CD4-positive, alpha-beta T cell treated with Interferon gamma for 1 hour (primary cell): Measurements from ENCODE around the gene FLT1.
A peak's percentile ranks its signal among the peaks of the same experiment; 100 is the strongest.

Source experiments
- DNase-seq: peaks from one replicate; pipeline ENCODE4 v3.0.0-alpha.2; 2020

FLT1 gene

DNA sequence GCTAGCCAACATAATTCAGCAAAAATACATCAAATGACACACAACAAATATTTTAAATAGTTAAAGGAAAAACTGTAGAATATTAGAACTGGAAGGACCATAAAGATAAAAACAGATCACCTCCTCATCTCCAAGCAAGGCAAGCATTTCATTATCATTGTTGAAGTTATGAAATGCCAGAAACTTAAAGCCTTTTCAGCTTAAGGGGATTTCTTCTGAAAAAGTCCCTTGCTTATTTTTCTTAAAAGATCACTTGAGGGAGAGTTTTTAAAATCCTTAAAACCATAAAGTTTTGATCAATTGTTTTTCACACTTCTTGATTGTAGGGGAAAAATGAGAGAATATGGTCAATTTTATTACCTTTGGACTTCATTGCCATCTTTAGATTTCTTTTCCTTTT, 37.4 kb downstream of the FLT1 start:
- no peak for DNase-seq

GRCh38 chr13:28455580-28456194, 39.2 kb downstream of the FLT1 start:
- DNase-seq, result no peak

- no peak for DNase-seq
Measured at GRCh38 chr13:28452755-28453154, 42.2 kb downstream of the FLT1 start.

DNA sequence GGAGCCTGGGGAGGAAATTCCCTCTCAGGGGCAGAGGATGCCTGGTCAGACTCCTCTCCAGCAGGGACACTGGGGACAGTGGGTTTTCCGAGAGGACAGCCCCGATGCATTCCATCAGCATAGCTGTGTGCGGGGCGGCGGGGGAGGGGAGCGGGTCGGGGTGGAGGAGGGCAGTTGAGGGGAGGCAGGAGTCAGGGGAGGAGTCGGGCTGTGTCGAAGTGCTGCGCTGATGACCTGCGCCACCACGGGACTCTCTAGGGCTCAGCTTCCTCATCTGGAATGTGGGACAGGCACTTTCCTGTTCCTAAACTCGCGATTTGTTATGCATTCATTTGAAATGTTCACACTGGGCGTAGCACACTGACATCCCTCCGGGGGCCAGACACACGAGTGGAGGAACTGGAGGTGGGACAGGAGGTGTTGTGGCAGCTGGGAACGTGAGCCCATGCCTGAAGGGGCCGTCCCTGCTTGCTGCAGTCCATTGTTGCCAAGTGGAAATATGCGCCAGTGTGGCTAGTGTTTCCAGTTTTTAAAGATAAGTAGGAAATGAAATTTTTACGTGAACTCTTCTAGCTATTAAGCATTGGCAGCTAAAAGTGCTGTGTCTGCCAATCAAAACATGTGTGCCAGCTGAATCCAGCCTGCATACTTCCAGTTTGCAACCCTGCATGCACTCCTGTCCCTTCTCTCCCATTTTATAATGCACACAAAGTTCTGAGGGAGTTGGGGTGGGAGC, 43.3 kb downstream of the FLT1 start:
- DNase-seq, result no peak

- DNase-seq, result no peak
Measured at GRCh38 chr13:28449826-28450773, 44.8 kb downstream of the FLT1 start.

DNA sequence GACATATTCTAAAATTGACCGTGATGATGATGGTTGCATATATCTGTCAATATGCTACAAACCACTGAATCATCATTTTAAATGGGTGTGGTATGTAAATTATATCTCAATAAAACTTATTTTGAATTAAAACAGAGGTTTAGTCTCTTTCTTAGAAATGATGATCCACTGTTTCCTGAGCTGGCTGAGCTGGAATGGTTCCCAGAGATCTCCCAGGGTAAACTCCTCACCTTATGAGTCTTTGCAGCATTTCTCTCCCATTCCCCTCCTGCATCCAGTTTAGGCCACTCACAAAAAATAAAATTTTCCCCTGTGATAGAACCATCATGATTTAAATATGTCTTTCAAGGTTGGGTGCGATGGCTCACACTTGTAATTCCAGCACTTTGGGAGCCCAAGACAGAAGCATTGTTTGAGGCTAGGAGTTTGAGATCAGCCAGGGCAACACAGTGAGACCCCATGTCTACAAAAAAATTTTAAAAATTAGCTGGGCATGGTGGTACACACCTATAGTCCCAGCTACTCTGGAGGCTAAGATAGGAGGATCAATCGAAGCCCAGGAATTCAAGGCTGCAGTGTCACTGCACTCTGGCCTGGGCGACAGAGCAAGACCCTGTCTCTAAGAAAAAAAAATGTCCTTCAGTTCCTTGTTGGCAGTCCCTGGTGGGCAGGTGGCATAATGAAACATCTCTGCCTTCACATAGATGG, 46.1 kb downstream of the FLT1 start:
- no peak for DNase-seq

DNA sequence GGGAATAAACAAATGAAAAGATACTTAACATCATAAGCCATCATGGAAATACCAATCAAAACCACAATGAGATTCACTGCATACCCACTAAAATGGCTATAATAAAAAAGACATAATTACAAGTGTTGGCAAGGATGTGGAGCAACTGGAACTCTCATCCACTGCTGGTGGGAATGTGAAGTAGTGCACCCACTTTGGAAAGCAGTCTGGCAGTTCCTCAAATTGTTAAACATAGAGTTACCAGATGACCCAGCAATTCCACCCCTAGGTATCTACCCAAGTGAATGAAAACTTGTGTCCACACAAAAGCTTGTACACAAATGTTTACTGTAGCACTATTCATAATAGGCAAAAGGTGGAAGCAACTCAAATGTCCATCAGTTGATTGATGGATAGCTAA, 46.9 kb downstream of the FLT1 start:
- no peak for DNase-seq

DNA sequence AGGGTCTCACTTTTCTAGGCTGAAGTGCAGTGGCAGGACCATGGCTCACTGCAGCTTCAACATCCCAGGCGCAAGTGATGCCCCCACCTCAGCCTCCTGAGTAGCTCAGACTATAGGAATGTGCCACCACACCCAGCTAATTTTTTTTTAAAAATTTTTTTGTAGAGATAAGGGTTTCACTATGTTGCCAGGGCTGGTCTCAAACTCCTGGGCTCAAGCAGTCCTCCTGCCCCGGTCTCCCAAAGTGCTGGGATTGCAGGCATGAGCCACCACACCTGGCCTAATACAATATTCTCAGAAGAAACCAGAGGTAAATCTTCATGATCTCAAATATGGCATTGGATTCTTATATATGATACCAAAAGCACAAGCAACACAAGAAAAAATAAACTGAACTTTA, 47.7 kb downstream of the FLT1 start:
- DNase-seq, result no peak

DNA sequence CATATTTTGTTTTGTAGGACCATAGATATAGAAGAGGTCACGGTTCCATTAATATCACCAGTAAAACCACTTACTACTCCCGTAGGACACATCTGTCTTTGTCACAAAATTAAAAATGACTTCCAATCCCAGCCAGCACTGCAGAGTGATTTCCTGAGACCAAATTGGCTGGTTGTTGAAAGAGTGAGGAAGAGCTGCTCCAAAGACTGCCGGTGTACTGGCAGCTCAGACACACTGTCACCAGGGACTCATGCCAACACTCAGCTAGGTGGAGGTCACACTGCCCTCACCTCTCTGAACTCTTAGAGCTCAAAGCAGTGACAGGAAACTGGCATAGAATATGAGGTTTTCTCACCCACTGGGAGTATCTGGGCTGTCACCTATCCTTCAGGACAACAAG, 52.1 kb downstream of the FLT1 start:
- DNase-seq, result no peak

DNA sequence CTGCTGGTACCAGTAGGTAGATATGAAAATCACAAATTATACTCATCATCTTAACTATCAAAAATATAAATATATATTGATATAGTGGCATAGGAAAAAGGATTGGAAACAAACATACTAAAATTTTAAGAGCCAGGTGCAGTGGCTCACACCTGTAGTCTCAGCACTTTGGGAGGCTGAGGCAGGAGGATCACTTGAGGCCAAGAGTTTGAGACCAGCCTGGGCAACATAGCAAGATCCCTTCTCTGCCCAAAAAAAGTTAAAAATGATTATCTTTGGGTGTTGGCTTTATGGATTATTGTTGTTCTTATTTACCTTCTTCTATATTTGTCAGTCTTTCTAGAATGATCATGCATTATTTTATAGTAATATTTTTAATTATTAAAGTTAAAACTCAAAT, 53.4 kb downstream of the FLT1 start:
- no peak for DNase-seq

GRCh38 chr13:28440774-28441504, 54.0 kb downstream of the FLT1 start:
- no peak for DNase-seq

- DNase-seq, result no peak
Measured at GRCh38 chr13:28438598-28439334, 56.2 kb downstream of the FLT1 start.

- no peak for DNase-seq
Measured at GRCh38 chr13:28438067-28438466, 56.9 kb downstream of the FLT1 start.

DNA sequence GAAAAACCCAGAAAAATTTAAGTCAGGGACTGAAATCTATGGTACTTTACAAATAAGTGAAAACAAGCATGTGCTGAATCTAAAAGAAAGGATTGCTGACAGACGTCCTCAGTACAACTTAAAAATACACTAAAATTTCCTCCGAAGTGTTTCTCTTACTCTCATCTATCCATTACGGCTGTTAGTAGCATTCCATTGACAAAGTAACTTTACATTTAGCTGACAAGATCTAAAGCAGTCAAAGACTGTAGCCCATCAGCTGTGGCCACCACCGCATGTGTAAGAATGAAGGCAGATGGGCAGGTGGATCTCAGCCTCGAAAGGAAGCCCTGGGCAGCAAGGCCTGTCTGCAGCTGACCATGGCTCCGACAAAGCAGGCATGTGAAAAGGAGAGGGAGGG, 59.0 kb downstream of the FLT1 start:
- no peak for DNase-seq

DNA sequence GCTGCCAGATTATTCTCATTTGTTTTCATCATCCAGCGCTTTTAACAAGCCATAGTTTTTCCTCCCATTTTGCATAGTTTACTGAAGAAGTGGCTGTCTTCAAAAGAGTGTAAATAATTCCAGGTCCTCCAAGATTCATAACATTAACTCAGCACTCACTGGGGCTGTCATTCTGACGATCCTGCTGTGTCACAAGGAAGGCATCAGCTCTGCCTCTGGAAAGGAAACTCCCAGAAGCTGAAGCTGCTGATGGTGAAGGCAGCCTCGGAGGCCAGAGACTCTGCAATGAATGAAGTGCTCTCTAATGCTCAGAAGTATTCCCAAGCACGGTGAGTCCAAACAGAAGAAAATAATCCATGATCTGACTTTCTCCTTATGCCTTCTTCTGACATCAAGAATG, 60.0 kb downstream of the FLT1 start:
- DNase-seq, result no peak

GRCh38 chr13:28432816-28433560, 61.9 kb downstream of the FLT1 start:
- DNase-seq, result no peak

- DNase-seq, result peak; percentile 7
Measured at GRCh38 chr13:28429685-28430290, 65.1 kb downstream of the FLT1 start.

DNA sequence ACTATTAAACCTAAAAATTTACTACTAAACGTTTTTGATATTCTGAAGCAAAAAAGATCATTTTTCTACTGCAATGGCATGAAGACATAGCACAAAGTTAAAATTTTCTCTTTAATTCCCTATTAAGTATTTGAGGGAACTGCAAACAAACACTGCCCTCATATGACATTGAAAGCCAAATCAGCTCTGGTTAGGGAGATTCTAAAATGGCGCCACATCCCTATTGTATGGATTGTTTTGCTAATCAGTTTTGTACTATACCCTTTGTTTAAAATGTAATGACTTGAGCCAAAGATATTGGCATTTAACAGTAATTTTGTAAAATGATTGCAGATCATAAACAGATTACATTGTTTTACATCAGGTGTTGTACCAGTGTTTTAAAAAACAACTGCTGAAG, 65.8 kb downstream of the FLT1 start:
- DNase-seq, result no peak

DNA sequence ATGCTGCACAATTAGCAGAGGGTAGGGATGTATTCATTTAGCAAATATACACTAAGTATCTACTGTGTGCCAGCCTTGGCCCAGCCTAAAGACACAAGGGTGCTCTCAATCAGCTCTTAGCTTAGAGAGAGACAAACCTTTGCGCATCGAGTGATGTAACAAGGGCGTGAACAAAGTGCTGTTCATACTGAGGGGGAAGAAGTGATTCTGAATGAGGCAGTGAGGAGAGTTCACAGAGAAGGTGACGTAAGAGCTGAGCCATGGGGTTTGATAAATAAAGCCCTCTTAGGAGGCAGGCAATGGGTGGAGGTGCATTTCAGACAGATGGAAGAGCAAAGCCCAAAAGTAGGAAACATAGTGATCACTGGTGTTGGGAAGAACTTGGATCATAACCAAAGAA, 68.5 kb downstream of the FLT1 start:
- peak; percentile 5 for DNase-seq

DNA sequence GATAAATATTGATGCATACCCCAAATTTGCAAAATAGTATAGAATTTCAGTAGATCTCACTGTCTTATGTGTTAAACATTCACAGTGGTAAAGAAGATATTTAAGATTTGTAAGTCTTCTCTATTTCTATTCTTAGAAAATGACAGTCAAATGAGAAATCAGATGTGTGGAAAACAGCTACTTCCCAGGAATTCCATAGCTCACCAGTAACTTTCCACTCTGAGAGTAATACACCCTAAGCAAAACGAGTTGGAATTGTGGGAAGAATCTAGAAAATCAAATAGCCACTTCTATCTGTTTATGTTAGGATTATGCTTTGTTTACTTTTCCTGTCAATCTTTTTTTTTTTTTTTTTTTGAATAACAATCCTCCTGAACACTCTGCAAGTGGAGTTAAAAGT, 69.1 kb downstream of the FLT1 start:
- no peak for DNase-seq
